ENCODE results near the gene TPST2. TPM values are rescaled to one million over a fixed set of nuclear protein-coding genes. Genes with fewer than 3 reads are reported as not detected.
A peak's percentile ranks its signal among the peaks of the same experiment; 100 is the strongest.

Gene TPST2
- total RNA-seq, 1 experiment from 2014 or later = 50.1 TPM

DNA sequence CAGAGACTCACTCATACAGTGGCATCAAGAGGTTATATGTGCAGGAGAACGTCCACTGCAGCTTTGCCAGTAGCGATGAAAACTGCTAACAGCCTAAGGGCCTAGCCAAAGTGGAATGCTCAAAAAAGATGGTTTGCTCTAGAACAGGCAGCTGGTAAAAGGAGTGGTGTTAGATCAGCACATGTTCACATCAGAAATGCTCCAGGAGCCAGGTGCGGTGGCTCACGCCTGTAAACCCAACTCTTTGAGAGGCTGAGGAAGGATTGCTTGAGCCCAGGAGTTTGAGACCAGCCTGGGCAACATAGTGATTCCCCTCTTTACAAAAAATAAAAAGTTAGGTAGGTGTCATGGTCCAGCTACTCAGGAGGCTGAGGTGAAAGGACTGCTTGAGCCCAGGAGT is 67.3 kb downstream of the TPST2 start:
- H3K4ac ChIP-seq (ENCODE audit: low read depth, low read length) = no peak overlapping the region
- TF ChIP-seq, protein P1, sequence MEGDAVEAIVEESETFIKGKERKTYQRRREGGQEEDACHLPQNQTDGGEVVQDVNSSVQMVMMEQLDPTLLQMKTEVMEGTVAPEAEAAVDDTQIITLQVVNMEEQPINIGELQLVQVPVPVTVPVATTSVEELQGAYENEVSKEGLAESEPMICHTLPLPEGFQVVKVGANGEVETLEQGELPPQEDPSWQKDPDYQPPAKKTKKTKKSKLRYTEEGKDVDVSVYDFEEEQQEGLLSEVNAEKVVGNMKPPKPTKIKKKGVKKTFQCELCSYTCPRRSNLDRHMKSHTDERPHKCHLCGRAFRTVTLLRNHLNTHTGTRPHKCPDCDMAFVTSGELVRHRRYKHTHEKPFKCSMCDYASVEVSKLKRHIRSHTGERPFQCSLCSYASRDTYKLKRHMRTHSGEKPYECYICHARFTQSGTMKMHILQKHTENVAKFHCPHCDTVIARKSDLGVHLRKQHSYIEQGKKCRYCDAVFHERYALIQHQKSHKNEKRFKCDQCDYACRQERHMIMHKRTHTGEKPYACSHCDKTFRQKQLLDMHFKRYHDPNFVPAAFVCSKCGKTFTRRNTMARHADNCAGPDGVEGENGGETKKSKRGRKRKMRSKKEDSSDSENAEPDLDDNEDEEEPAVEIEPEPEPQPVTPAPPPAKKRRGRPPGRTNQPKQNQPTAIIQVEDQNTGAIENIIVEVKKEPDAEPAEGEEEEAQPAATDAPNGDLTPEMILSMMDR (conservative IDR thresholded peaks at IDR 0.05) = no peak
- no peak overlapping the region for H2BK5ac ChIP-seq (ENCODE audit: insufficient read length, low read length)
- H3K23me2 ChIP-seq (ENCODE audit: insufficient read length, low read depth, low read length, poor library complexity, severe bottlenecking) = no peaks in the 10 kb centered on the region
- no peak overlapping the region for H4K8ac ChIP-seq (replicated peaks; ENCODE audit: insufficient read length, low read depth, low read length)
- no peak overlapping the region for H2BK20ac ChIP-seq (ENCODE audit: low read depth, low read length, poor library complexity, severe bottlenecking)
- H3K27ac ChIP-seq (ENCODE audit: insufficient read length, low read depth, low read length) = no peak overlapping the region
- no peak overlapping the region for H3K4me3 Mint-ChIP-seq
- DNase-seq = no peak
- no peak overlapping the region for H4K91ac ChIP-seq (ENCODE audit: insufficient read length, low read depth, low read length)
- no peak overlapping the region for H2AFZ ChIP-seq (ENCODE audit: low read length)
- no peak overlapping the region for H2BK15ac ChIP-seq (ENCODE audit: low read depth, low read length)
- H3K9ac ChIP-seq (ENCODE audit: extremely low read depth, insufficient read length, low read length) = no peak overlapping the region
- H3K9me3 Mint-ChIP-seq = no peaks in the 10 kb centered on the region
- H3T11ph ChIP-seq (ENCODE audit: low read length) = no peak overlapping the region
- peaks cover 6 to 39% (median 29%) of the 10 kb centered on the region in 3 experiments; a peak in 6 of 7 replicates for H3K36me3 Mint-ChIP-seq (ENCODE audit: insufficient read depth in 1 of 3, low read depth in 3 of 3)
- no peak overlapping the region for H3K56ac ChIP-seq (ENCODE audit: insufficient read length, low read depth, low read length)
- H3K4me2 ChIP-seq (ENCODE audit: insufficient read depth, insufficient read length, low read length) = no peak overlapping the region
- no peaks in the 10 kb centered on the region for H3K4me1 Mint-ChIP-seq
- no peak overlapping the region for H3K23ac ChIP-seq (ENCODE audit: insufficient read length, low read depth, low read length)
- no peaks in the 10 kb centered on the region for H3K27me3 Mint-ChIP-seq (ENCODE audit: low read depth)
- no peak overlapping the region for H2BK120ac ChIP-seq (ENCODE audit: low read depth, low read length, poor library complexity, severe bottlenecking)
- H3K27me3 ChIP-seq (ENCODE audit: insufficient read depth, low read length) = no peaks in the 10 kb centered on the region
- H4K20me1 ChIP-seq (ENCODE audit: control insufficient read depth, insufficient read depth, insufficient read length) = no peaks in the 10 kb centered on the region
- no peaks in the 10 kb centered on the region for H3K9me3 ChIP-seq (ENCODE audit: control insufficient read depth, low read depth, low read length)
- H3K4me1 ChIP-seq (ENCODE audit: insufficient read depth, low read length) = no peaks in the 10 kb centered on the region
- H3K79me1 ChIP-seq (ENCODE audit: insufficient read depth, low read depth, low read length, poor library complexity, severe bottlenecking) = no peaks in the 10 kb centered on the region
- H2BK12ac ChIP-seq (ENCODE audit: insufficient read length, low read depth, low read length) = no peak overlapping the region
- H4K5ac ChIP-seq (ENCODE audit: insufficient read length, low read depth, low read length) = no peak overlapping the region
- no CpG with 5 or more reads among the region's 4 CpGs for WGBS (ENCODE audit: extremely low coverage, insufficient read length, low lambda C conversion rate)
- H3K79me2 ChIP-seq (ENCODE audit: insufficient read depth, low read length) = no peaks in the 10 kb centered on the region; the same call in 1 of the 2 replicates
- H3K18ac ChIP-seq (ENCODE audit: insufficient read length, low read depth, low read length) = no peak overlapping the region
- peak overlapping the region in 2 of 3 experiments; percentile 28 to 88; a peak in 2 of 7 replicates for H3K27ac Mint-ChIP-seq
- H2AK5ac ChIP-seq (ENCODE audit: insufficient read length, low read length) = no peak overlapping the region
- H3K14ac ChIP-seq (ENCODE audit: insufficient read depth, low read length) = no peak overlapping the region

All from H9 (cell line).